Body of pancreas (tissue), 4 donors: Measurements from ENCODE around the gene TOX2.

Experiments
- CTCF ChIP-seq, 7 experiments: fragments of 450-650 bp in 4 of 7; fragments of 200-600 bp in 3 of 7; sonication (generic) in 3 of 7; IDR thresholded peaks; one replicate each; pipeline ENCODE4 v1.5.1; 2016 to 2019; ENCODE audit warnings: antibody characterized with exemption in 7 of 7
- POLR2A ChIP-seq, 3 donors: fragments of 450-650 bp; IDR thresholded peaks; one replicate each; pipeline ENCODE4 v1.6.1; 2016; ENCODE audit warnings: antibody characterized with exemption in 3 of 3, mild to moderate bottlenecking in 2 of 3

DNA sequence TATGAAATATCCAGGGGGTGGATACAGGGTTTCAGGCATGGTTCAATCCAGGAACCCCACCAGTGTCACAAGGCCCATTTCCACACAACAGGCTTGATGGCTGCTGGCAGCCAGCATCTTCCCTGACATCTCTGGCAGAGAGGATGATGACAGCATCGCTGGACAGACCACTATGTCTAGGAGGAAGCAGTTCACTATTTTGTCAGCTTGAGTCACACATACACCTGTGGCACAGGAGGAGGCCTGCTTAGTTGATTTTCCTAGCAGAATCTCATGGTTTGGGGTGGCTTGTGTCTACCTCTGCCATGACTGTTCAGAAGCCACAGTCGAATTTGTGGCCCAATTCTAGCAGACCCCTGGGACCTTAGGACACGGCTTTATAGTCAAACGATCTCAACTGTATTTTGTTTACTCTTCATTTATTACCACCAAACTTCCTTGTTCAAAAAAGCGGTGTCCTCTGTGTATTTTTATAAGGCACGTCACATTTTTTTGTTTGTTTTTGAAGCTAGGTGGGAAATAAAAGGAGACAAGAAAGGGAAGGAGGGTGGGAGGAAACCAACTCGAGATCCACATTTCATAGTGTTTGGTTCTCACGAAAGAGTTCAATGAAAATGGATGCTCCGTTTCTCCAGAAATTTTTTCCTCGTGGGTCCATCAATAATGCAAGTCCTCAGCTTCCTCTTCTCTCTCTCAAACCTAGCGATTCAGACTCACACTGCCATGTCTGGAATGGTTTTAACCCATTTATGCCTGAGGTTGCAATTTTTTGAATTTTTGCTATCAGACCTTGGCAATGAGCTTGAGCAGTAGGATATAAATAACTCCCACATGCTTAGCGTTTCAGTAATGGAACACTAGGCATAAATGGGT is 94.4 kb downstream of the TOX2 start:
- no peak for TF ChIP-seq POLR2A (IDR thresholded peaks at IDR 0.05)
- no peak for TF ChIP-seq CTCF (IDR thresholded peaks at IDR 0.05)
